OCI-LY1 (cell line): ENCODE data around the gene MRPL36.

Source experiments
- H2AFZ ChIP-seq: fragments of 200-600 bp; sonication (generic), shearing (Covaris generic); 2 replicates; pipeline ENCODE4 v1.6.0; 2014; ENCODE audit warnings: antibody characterized with exemption, mild to moderate bottlenecking, low read length
- H3F3A ChIP-seq: fragments of 200-600 bp; sonication (generic), shearing (Covaris generic); 2 replicates; pipeline ENCODE4 v1.6.0; 2014; ENCODE audit warnings: mild to moderate bottlenecking, antibody characterized with exemption, low read length, moderate library complexity; ENCODE audit not compliant: insufficient read depth
- H3K27ac ChIP-seq: fragments of 200-600 bp; sonication (generic); 2 replicates; pipeline ENCODE4 v1.5.1; 2014; ENCODE audit warnings: low read length, mixed run types, mild to moderate bottlenecking, low read depth; ENCODE audit not compliant: poor library complexity, severe bottlenecking
- H3K27me3 ChIP-seq: fragments of 200-600 bp; sonication (generic); 2 replicates; pipeline ENCODE4 v1.6.0; 2014; ENCODE audit warnings: antibody characterized with exemption, mild to moderate bottlenecking, low read length, moderate library complexity; ENCODE audit not compliant: insufficient read depth
- H3K36me3 ChIP-seq: fragments of 200-600 bp; sonication (generic); 2 replicates; pipeline ENCODE4 v1.6.1; 2014; ENCODE audit warnings: mild to moderate bottlenecking, antibody characterized with exemption, low read length, moderate library complexity, mixed read lengths; ENCODE audit not compliant: insufficient read depth
- H3K4me1 ChIP-seq: fragments of 200-600 bp; sonication (generic); 2 replicates; pipeline ENCODE4 v1.5.1; 2014; ENCODE audit warnings: mild to moderate bottlenecking, low read length, moderate library complexity; ENCODE audit not compliant: insufficient read depth, severe bottlenecking
- H3K4me2 ChIP-seq: fragments of 200-600 bp; sonication (generic), shearing (Covaris generic); 2 replicates; pipeline ENCODE4 v1.6.1; 2014; ENCODE audit warnings: low read length
- H3K4me3 ChIP-seq: fragments of 200-600 bp; sonication (generic); 2 replicates; pipeline ENCODE4 v1.5.1; 2014; ENCODE audit warnings: low read length, low read depth, mild to moderate bottlenecking, mixed read lengths; ENCODE audit not compliant: poor library complexity, severe bottlenecking
- H3K79me2 ChIP-seq: fragments of 200-600 bp; shearing (Covaris generic); 2 replicates; pipeline ENCODE4 v1.6.1; 2016; ENCODE audit warnings: mixed run types, low read length, mixed read lengths; ENCODE audit not compliant: insufficient read depth
- H3K9ac ChIP-seq: fragments of 200-600 bp; sonication (generic), shearing (Covaris generic); 2 replicates; pipeline ENCODE4 v1.6.1; 2014; ENCODE audit warnings: mild to moderate bottlenecking, low read length, mixed read lengths
- H3K9me2 ChIP-seq: fragments of 200-600 bp; sonication (generic), shearing (Covaris generic); 2 replicates; pipeline ENCODE4 v1.6.1; 2014; ENCODE audit warnings: low read depth, mild to moderate bottlenecking, low read length, mixed read lengths
- H3K9me3 ChIP-seq: fragments of 200-600 bp; shearing (Covaris generic); 2 replicates; pipeline ENCODE4 v1.6.1; 2014; ENCODE audit warnings: low read length, mixed read lengths
- H4K20me1 ChIP-seq: fragments of 200-600 bp; sonication (generic), shearing (Covaris generic); 2 replicates; pipeline ENCODE4 v1.6.0; 2016; ENCODE audit warnings: mild to moderate bottlenecking, low read length; ENCODE audit not compliant: insufficient read depth
- EZH2 ChIP-seq: fragments of 200-600 bp; sonication (generic), shearing (Covaris generic); IDR thresholded peaks from 2 replicates; pipeline ENCODE4 v1.8.0; 2017; ENCODE audit warnings: borderline replicate concordance, mixed run types, mild to moderate bottlenecking, antibody characterized with exemption, low read length, moderate library complexity, mixed read lengths
- TF ChIP-seq, protein P1 (sequence below): fragments of 200-600 bp; sonication (generic), shearing (Covaris generic); IDR thresholded peaks from 2 replicates; pipeline ENCODE4 v1.5.1; 2017; ENCODE audit warnings: mild to moderate bottlenecking, antibody characterized with exemption, low read length, moderate library complexity, mixed read lengths

Gene MRPL36

GRCh38 chr5:1784197-1785050 is 15.2 kb downstream of the MRPL36 start:
- TF ChIP-seq, protein P1, sequence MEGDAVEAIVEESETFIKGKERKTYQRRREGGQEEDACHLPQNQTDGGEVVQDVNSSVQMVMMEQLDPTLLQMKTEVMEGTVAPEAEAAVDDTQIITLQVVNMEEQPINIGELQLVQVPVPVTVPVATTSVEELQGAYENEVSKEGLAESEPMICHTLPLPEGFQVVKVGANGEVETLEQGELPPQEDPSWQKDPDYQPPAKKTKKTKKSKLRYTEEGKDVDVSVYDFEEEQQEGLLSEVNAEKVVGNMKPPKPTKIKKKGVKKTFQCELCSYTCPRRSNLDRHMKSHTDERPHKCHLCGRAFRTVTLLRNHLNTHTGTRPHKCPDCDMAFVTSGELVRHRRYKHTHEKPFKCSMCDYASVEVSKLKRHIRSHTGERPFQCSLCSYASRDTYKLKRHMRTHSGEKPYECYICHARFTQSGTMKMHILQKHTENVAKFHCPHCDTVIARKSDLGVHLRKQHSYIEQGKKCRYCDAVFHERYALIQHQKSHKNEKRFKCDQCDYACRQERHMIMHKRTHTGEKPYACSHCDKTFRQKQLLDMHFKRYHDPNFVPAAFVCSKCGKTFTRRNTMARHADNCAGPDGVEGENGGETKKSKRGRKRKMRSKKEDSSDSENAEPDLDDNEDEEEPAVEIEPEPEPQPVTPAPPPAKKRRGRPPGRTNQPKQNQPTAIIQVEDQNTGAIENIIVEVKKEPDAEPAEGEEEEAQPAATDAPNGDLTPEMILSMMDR = no peak
- no peak for TF ChIP-seq EZH2
- no peaks in the 10 kb centered on the region for H3K9me2 ChIP-seq

DNA sequence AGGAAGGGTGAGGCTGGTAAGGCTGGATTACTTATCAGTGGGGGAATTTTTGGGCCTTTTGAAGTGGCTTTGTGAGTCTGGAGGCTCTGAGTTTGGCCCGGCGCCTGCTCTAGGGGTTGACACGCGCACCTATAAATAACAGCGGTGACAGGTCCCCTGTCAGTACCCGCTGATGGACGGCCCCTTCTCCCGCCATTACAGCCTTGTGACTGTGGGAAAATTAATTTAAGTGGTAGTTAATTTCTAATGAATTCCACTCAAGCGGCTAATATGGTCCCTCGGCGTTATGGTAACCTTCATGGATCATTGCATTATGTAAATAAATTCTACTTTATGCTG is 16.5 kb downstream of the MRPL36 start:
- Histone ChIP-seq H3K4me1 (peaks cover 32% of the 10 kb centered on the region), H3K9me2 (no peaks in the 10 kb centered on the region), H3K4me3 (peak overlapping the region; percentile 43), H3K79me2 (no peaks in the 10 kb centered on the region), H3K36me3 (no peaks in the 10 kb centered on the region), H3F3A (no peaks in the 10 kb centered on the region), H3K9ac (peak overlapping the region; percentile 34; the same call in 1 of the 2 replicates), H3K27ac (peak overlapping the region; percentile 73), H3K4me2 (peak overlapping the region; percentile 59; the same call in 1 of the 2 replicates), H2AFZ (no peak overlapping the region), H3K27me3 (no peaks in the 10 kb centered on the region), H4K20me1 (no peaks in the 10 kb centered on the region), H3K9me3 (no peaks in the 10 kb centered on the region)
- TF ChIP-seq EZH2 = no peak
- TF ChIP-seq, protein P1 = no peak

More at GRCh38 chr5:1784197-1785050, 15.2 kb downstream of the MRPL36 start:
- Histone ChIP-seq H3F3A (no peaks in the 10 kb centered on the region), H3K4me3 (no peak overlapping the region), H3K36me3 (no peaks in the 10 kb centered on the region), H3K9me3 (no peaks in the 10 kb centered on the region), H2AFZ (no peak overlapping the region), H3K4me2 (no peak overlapping the region), H3K79me2 (no peaks in the 10 kb centered on the region), H3K27ac (no peak overlapping the region), H4K20me1 (no peaks in the 10 kb centered on the region), H3K4me1 (peaks cover 34% of the 10 kb centered on the region), H3K9ac (no peak overlapping the region), H3K27me3 (no peaks in the 10 kb centered on the region)

DNA sequence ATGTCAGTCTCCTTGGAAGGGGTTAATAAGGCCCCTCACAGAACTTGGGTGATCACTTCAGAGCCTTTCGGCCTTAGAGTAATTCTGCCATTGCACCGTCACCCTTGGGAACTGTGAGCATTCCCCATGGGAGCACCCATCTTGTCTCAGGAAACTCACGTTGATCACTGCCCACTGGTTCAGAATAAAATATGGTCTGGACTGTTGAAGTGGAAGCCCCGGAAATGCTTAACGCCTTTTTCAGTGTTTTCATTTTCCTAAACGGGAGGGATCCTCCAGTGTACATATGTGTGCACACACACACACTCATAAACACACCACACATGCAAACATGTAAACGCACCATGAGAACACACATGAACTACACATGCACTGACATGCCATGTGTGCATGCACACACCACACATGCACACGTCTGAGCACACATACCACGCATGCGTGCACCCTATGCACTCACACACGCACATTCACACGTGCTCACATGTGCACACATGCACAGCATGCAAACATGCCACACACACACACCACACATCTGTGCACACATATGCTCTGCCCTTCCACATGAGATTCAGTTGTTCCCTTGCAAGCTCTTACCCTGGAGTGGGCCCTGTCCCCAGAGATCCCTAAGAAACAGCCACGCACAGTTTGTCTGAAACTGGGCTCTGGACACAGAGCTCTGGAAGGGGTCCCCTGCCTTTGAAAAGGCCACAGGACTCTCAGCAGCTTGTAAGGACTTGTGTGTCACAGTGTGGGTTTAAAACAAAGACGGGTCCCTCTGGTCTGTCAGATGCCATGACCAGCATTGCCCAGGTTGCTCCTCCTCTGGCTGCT is 17.0 kb downstream of the MRPL36 start:
- peak overlapping the region; percentile 73 for H3K27ac ChIP-seq
- TF ChIP-seq, protein P1 = no peak
- no peak for TF ChIP-seq EZH2
- H3K79me2 ChIP-seq = no peaks in the 10 kb centered on the region
- H3K4me2 ChIP-seq = peak overlapping the region; percentile 59
- peaks cover 32% of the 10 kb centered on the region for H3K4me1 ChIP-seq
- peak overlapping the region; percentile 4; the same call in 1 of the 2 replicates for H2AFZ ChIP-seq
- H3K9ac ChIP-seq = peak overlapping the region; percentile 34; the same call in 1 of the 2 replicates
- no peaks in the 10 kb centered on the region for H3K9me2 ChIP-seq
- no peaks in the 10 kb centered on the region for H3K36me3 ChIP-seq
- no peaks in the 10 kb centered on the region for H4K20me1 ChIP-seq
- peak overlapping the region; percentile 43 for H3K4me3 ChIP-seq
- no peaks in the 10 kb centered on the region for H3F3A ChIP-seq
- H3K27me3 ChIP-seq = no peaks in the 10 kb centered on the region
- no peaks in the 10 kb centered on the region for H3K9me3 ChIP-seq
